Dedifferentiated amniotic fluid mesenchymal stem cell (primary cell): ENCODE results near the gene MAGI2.
A peak's percentile ranks its signal among the peaks of the same experiment; 100 is the strongest.

Source experiments
- DNase-seq: peaks from one replicate; pipeline ENCODE4 v3.0.0-alpha.2; 2016; ENCODE audit errors: extremely low spot score

The MAGI2 gene

GRCh38 chr7:78492146-78492545 lies 961.3 kb downstream of the MAGI2 start:
- no peak for DNase-seq

- no peak for DNase-seq
Measured at GRCh38 chr7:78490524-78490923, 962.9 kb downstream of the MAGI2 start.

GRCh38 chr7:78489476-78490240 lies 963.8 kb downstream of the MAGI2 start:
- DNase-seq: no peak

GRCh38 chr7:78487464-78487863 lies 966.0 kb downstream of the MAGI2 start:
- DNase-seq: no peak

GRCh38 chr7:78479348-78479747 lies 974.1 kb downstream of the MAGI2 start:
- DNase-seq: peak; percentile 18

GRCh38 chr7:78476851-78477405 lies 976.5 kb downstream of the MAGI2 start:
- DNase-seq: no peak

- DNase-seq: no peak
Measured at GRCh38 chr7:78473571-78474301, 979.7 kb downstream of the MAGI2 start.

- DNase-seq: no peak
Measured at GRCh38 chr7:78473021-78473420, 980.4 kb downstream of the MAGI2 start.

- peak; percentile 84 for DNase-seq
Measured at GRCh38 chr7:78472519-78472918, 980.9 kb downstream of the MAGI2 start.

GRCh38 chr7:78465894-78466293 lies 987.6 kb downstream of the MAGI2 start:
- DNase-seq: no peak

GRCh38 chr7:78463039-78463438 lies 990.4 kb downstream of the MAGI2 start:
- no peak for DNase-seq

GRCh38 chr7:78450706-78451105 lies 1002.8 kb downstream of the MAGI2 start:
- no peak for DNase-seq

GRCh38 chr7:78448911-78449310 lies 1004.6 kb downstream of the MAGI2 start:
- DNase-seq: no peak

GRCh38 chr7:78444267-78444666 lies 1009.2 kb downstream of the MAGI2 start:
- no peak for DNase-seq

GRCh38 chr7:78443811-78444210 lies 1009.7 kb downstream of the MAGI2 start:
- DNase-seq: no peak

- DNase-seq: no peak
Measured at GRCh38 chr7:78441737-78442136, 1011.7 kb downstream of the MAGI2 start.

- no peak for DNase-seq
Measured at GRCh38 chr7:78438433-78438832, 1015.0 kb downstream of the MAGI2 start.

GRCh38 chr7:78437118-78437517 lies 1016.3 kb downstream of the MAGI2 start:
- DNase-seq: peak; percentile 47

- DNase-seq: no peak
Measured at GRCh38 chr7:78435355-78435754, 1018.1 kb downstream of the MAGI2 start.

GRCh38 chr7:78434281-78434680 lies 1019.2 kb downstream of the MAGI2 start:
- no peak for DNase-seq

GRCh38 chr7:78433421-78433820 lies 1020.0 kb downstream of the MAGI2 start:
- no peak for DNase-seq

- no peak for DNase-seq
Measured at GRCh38 chr7:78429878-78430277, 1023.6 kb downstream of the MAGI2 start.

- DNase-seq: no peak
Measured at GRCh38 chr7:78427209-78427608, 1026.3 kb downstream of the MAGI2 start.
